GM20000 (cell line): ENCODE results near the gene GATA3.

Source experiments
- DNase-seq: peaks from one replicate; pipeline ENCODE4 v3.0.0; 2012; ENCODE audit warnings: low spot score
- CTCF ChIP-seq: IDR thresholded peaks from 2 replicates; pipeline ENCODE4 v1.5.1; 2012; ENCODE audit warnings: mild to moderate bottlenecking, control low read depth; ENCODE audit errors: extremely low read depth, missing control alignments

Gene GATA3

GRCh38 chr10:8121201-8121890 is 66.9 kb downstream of the GATA3 start:
- DNase-seq = no peak
- no peak for TF ChIP-seq CTCF

- DNase-seq = no peak
- no peak for TF ChIP-seq CTCF
Observed at GRCh38 chr10:8122611-8123369, 68.3 kb downstream of the GATA3 start.

GRCh38 chr10:8124436-8124835 is 69.9 kb downstream of the GATA3 start:
- no peak for DNase-seq
- no peak for TF ChIP-seq CTCF
